ENCODE measurements around the gene SERTAD4. TPM values are rescaled to one million over a fixed set of nuclear protein-coding genes. Genes with fewer than 3 reads are reported as not detected.

The SERTAD4 gene
- total and polyA plus RNA-seq, 2 of the 8 experiments (the other 6 are each of a cell fraction or from before 2014, with no cell fraction given), result 0.54 to 3.2 TPM

DNA sequence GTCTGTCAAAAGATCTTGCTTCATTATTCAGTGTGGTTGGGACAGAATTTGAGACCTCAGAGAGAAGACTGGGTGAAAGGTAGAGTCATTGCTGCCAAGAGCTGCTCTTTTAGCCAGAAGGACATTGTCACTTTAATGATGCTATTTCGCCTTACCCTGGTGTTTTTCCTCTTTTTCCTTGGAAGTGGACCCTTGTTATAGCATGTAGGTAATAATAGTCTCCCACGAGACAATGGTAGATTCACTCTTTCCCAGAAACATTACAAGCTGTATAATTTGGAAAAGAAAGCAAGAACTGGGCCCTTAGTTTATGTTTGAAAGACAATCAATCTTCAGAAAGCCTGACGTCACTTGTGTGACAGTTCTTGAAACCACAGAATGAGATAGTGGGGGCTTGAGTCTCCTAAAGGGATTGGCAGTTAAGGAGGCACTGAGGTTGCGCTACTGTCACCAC lies 3.8 kb downstream of the SERTAD4 start:
- WGBS, 2 experiments (ENCODE audit: extremely low coverage in 1 of 2, insufficient coverage in 1 of 2, insufficient read length in 1 of 2, insufficient replicate concordance in 2 of 2, low coverage in 1 of 2, low lambda C conversion rate in 2 of 2, missing lambda C conversion rate in 1 of 2), result 87% methylated on average over 4 of the region's 4 CpGs; no CpG with 5 or more reads in 1 of the 2 experiments
- H3K36me3 ChIP-seq (ENCODE audit: control insufficient read depth in 2 of 4, insufficient read depth in 4 of 4, low read length in 3 of 4), result no peaks in the 10 kb centered on the region
- no peak overlapping the region for H3K9ac ChIP-seq (replicated peaks in 1 of 4; ENCODE audit: extremely low read depth in 1 of 4, low read depth in 3 of 4, low read length in 3 of 4)
- no peak overlapping the region for H4K91ac ChIP-seq (replicated peaks; ENCODE audit: insufficient read length, low read length)
- H4K20me1 ChIP-seq (replicated peaks in 1 of 2; ENCODE audit: control insufficient read depth in 1 of 2, insufficient read depth in 2 of 2, low read length in 2 of 2), result peaks cover 0 to 2% of the 10 kb centered on the region in 2 experiments
- H3K23ac ChIP-seq (ENCODE audit: insufficient read length), result no peak overlapping the region
- H4K8ac ChIP-seq (ENCODE audit: extremely low read depth, insufficient read depth, low read length), result no peak overlapping the region
- TF ChIP-seq TBP (IDR thresholded peaks at IDR 0.05; ENCODE audit: low read depth, low read length) (no peak), RXRA (IDR thresholded peaks at IDR 0.05; ENCODE audit: insufficient read depth, low read depth, low read length) (no peak), CREB1 (IDR thresholded peaks at IDR 0.05) (no peak), RNF2 (IDR thresholded peaks at IDR 0.05; ENCODE audit: borderline replicate concordance, low read depth, low read length, missing control alignments, poor library complexity, severe bottlenecking) (no peak), BCL11A (IDR thresholded peaks at IDR 0.05; ENCODE audit: low read depth in 2 of 2, low read length in 2 of 2) (no peak), KDM1A (IDR thresholded peaks at IDR 0.05; ENCODE audit: borderline replicate concordance, low read length) (no peak), EGR1 (IDR thresholded peaks at IDR 0.05; ENCODE audit: borderline replicate concordance, low read depth, low read length) (no peak)
- TF ChIP-seq, protein P1, sequence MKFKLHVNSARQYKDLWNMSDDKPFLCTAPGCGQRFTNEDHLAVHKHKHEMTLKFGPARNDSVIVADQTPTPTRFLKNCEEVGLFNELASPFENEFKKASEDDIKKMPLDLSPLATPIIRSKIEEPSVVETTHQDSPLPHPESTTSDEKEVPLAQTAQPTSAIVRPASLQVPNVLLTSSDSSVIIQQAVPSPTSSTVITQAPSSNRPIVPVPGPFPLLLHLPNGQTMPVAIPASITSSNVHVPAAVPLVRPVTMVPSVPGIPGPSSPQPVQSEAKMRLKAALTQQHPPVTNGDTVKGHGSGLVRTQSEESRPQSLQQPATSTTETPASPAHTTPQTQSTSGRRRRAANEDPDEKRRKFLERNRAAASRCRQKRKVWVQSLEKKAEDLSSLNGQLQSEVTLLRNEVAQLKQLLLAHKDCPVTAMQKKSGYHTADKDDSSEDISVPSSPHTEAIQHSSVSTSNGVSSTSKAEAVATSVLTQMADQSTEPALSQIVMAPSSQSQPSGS (IDR thresholded peaks at IDR 0.05; ENCODE audit: low read length), result no peak
- no peak for FAIRE-seq
- no peak overlapping the region for H4K5ac ChIP-seq (ENCODE audit: insufficient read length, low read depth, low read length)
- H3K79me2 ChIP-seq (ENCODE audit: control insufficient read depth in 1 of 2, insufficient read depth in 2 of 2, low read length in 2 of 2), result no peaks in the 10 kb centered on the region
- peaks cover 0 to 48% (median 24%) of the 10 kb centered on the region in 4 experiments; a peak in 6 of 7 replicates for H3K27me3 ChIP-seq (replicated peaks in 1 of 4; ENCODE audit: control insufficient read depth in 3 of 4, extremely low read depth in 1 of 4, insufficient read depth in 3 of 4, low read length in 3 of 4)
- no peak overlapping the region for H3K14ac ChIP-seq (ENCODE audit: insufficient read length)
- POLR2A ChIA-PET (ENCODE audit: partially characterized antibody), result interaction anchor here (1.2 to 1.3 kb wide), 3 partner anchors 15 to 138 kb away, joined by 4 to 5 read pairs (median 4); no protein-coding TSS in a partner anchor
- no peak overlapping the region for H2BK12ac ChIP-seq (ENCODE audit: low read depth, low read length)
- no peak overlapping the region for H3K4me3 ChIP-seq (ENCODE audit: extremely low read depth in 1 of 4, insufficient read depth in 2 of 4, low read depth in 3 of 4, low read length in 4 of 4)
- no peak overlapping the region for H3K56ac ChIP-seq (replicated peaks; ENCODE audit: insufficient read length, low read depth, low read length)
- H2BK20ac ChIP-seq (ENCODE audit: low read length), result no peak overlapping the region
- H3K4ac ChIP-seq (replicated peaks; ENCODE audit: insufficient read length, low read depth, low read length), result no peak overlapping the region
- no peak overlapping the region for H2AK5ac ChIP-seq (ENCODE audit: low read depth, low read length)
- no peak overlapping the region for H2BK120ac ChIP-seq (replicated peaks; ENCODE audit: low read depth, low read length)
- CTCF ChIA-PET (ENCODE audit: partially characterized antibody), result interaction anchor here (0.8 to 5.7 kb wide), 7 partner anchors 11 to 1462 kb away, joined by 3 to 35 read pairs (median 3); no protein-coding TSS in a partner anchor
- H3K4me2 ChIP-seq (ENCODE audit: insufficient read depth in 1 of 2, low read depth in 2 of 2, low read length in 2 of 2), result no peak overlapping the region
- H2AFZ ChIP-seq (ENCODE audit: low read length), result no peak overlapping the region
- no peaks in the 10 kb centered on the region for H3K9me3 ChIP-seq (ENCODE audit: insufficient read depth in 2 of 2, low read depth in 1 of 2, low read length in 1 of 2)
- no peak overlapping the region for H3K27ac ChIP-seq (ENCODE audit: low read depth, low read length)
- no peaks in the 10 kb centered on the region for H3K79me1 ChIP-seq (ENCODE audit: low read depth, low read length)
- H2BK5ac ChIP-seq (ENCODE audit: low read depth, low read length), result no peak overlapping the region
- DNase-seq (ENCODE audit: low read depth in 1 of 2, low spot score in 2 of 2), result no peak
- peaks cover 2 to 19% (median 9%) of the 10 kb centered on the region in 4 experiments; a peak in 6 of 7 replicates for H3K4me1 ChIP-seq (replicated peaks in 1 of 4; ENCODE audit: control insufficient read depth in 3 of 4, insufficient read depth in 4 of 4, low read length in 3 of 4)
- H3K23me2 ChIP-seq (ENCODE audit: low read depth, low read length), result peaks cover 13% of the 10 kb centered on the region; the same call in 1 of the 2 replicates
- H2BK15ac ChIP-seq (ENCODE audit: low read length), result no peak overlapping the region
- no peak overlapping the region for H3K18ac ChIP-seq (ENCODE audit: extremely low read depth, low read length)

Data from H1 (cell line).